Stomach (tissue), 4 donors: Measurements from ENCODE around the gene NFIC.

Experiments
- EP300 ChIP-seq: sonication (generic); formaldehyde crosslinking; IDR thresholded peaks from one replicate; pipeline ENCODE4 v1.6.1; 2017; ENCODE audit warnings: antibody characterized with exemption
- POLR2A ChIP-seq, 4 donors: fragments of 450-650 bp; IDR thresholded peaks; one replicate each; pipeline ENCODE4 v1.6.1; 2016; ENCODE audit warnings: antibody characterized with exemption in 4 of 4, control low read depth in 2 of 4, mild to moderate bottlenecking in 1 of 4, moderate library complexity in 1 of 4
- POLR2AphosphoS5 ChIP-seq, 3 donors: sonication (generic); formaldehyde crosslinking; IDR thresholded peaks; one replicate each; pipeline ENCODE4 v1.6.1; 2016; ENCODE audit warnings: antibody characterized with exemption in 3 of 3
- TF ChIP-seq, protein P1 (sequence below), 7 experiments: fragments of 450-650 bp in 4 of 7; fragments of 200-600 bp in 3 of 7; sonication (generic) in 3 of 7; IDR thresholded peaks; one replicate each; pipeline ENCODE4 v1.5.1; 2016 to 2019; ENCODE audit warnings: antibody characterized with exemption in 7 of 7, control low read depth in 2 of 7, mild to moderate bottlenecking in 1 of 7

GRCh38 chr19:3518255-3518654 lies 151.9 kb downstream of the NFIC start:
- TF ChIP-seq, protein P1, sequence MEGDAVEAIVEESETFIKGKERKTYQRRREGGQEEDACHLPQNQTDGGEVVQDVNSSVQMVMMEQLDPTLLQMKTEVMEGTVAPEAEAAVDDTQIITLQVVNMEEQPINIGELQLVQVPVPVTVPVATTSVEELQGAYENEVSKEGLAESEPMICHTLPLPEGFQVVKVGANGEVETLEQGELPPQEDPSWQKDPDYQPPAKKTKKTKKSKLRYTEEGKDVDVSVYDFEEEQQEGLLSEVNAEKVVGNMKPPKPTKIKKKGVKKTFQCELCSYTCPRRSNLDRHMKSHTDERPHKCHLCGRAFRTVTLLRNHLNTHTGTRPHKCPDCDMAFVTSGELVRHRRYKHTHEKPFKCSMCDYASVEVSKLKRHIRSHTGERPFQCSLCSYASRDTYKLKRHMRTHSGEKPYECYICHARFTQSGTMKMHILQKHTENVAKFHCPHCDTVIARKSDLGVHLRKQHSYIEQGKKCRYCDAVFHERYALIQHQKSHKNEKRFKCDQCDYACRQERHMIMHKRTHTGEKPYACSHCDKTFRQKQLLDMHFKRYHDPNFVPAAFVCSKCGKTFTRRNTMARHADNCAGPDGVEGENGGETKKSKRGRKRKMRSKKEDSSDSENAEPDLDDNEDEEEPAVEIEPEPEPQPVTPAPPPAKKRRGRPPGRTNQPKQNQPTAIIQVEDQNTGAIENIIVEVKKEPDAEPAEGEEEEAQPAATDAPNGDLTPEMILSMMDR (IDR thresholded peaks at IDR 0.05): no peak
- TF ChIP-seq POLR2AphosphoS5 (IDR thresholded peaks at IDR 0.05): no peak
- TF ChIP-seq POLR2A (IDR thresholded peaks at IDR 0.05): no peak
- TF ChIP-seq EP300: no peak
